Calu3 (cell line): ENCODE measurements around the gene VHLL. TPM values are rescaled to one million over a fixed set of nuclear protein-coding genes. Genes with fewer than 3 reads are reported as not detected.

Experiments used
- BruUV-seq: library from RNA; stranded (reverse); fragments of 400-500 nt; replicated peaks from 2 replicates; lab custom pipeline; 2021; lab: Mats Ljungman, UMichigan
- CTCF ChIA-PET: fragments of 300-600 bp; sonication (Branson Sonifier 250); formaldehyde crosslinking; loops from one replicate; lab custom pipeline; 2022; ENCODE audit warnings: antibody characterized with exemption; lab: Charles Lee
- DNase-seq: peaks from one replicate; pipeline ENCODE4 v3.0.0; 2022
- H3K27ac Mint-ChIP-seq: one replicate; pipeline ENCODE4 v1.8.0; 2022; ENCODE audit warnings: mixed read lengths; ENCODE audit not compliant: unreplicated experiment
- H3K27me3 Mint-ChIP-seq: one replicate; pipeline ENCODE4 v1.8.0; 2022; ENCODE audit warnings: mixed read lengths; ENCODE audit not compliant: unreplicated experiment
- H3K36me3 Mint-ChIP-seq: one replicate; pipeline ENCODE4 v1.8.0; 2022; ENCODE audit warnings: mild to moderate bottlenecking, moderate library complexity, mixed read lengths; ENCODE audit not compliant: insufficient read depth, unreplicated experiment
- H3K4me1 Mint-ChIP-seq: one replicate; pipeline ENCODE4 v1.8.0; 2022; ENCODE audit warnings: mild to moderate bottlenecking, low read depth, mixed read lengths; ENCODE audit not compliant: unreplicated experiment
- H3K4me3 Mint-ChIP-seq: one replicate; pipeline ENCODE4 v1.8.0; 2022; ENCODE audit warnings: mild to moderate bottlenecking, low read depth, moderate library complexity, mixed read lengths; ENCODE audit not compliant: unreplicated experiment
- H3K9me3 Mint-ChIP-seq: one replicate; pipeline ENCODE4 v1.8.0; 2022; ENCODE audit warnings: low read depth, mixed read lengths; ENCODE audit not compliant: unreplicated experiment
- CTCF ChIP-seq: fragments of 200-600 bp; IDR thresholded peaks from one replicate; pipeline ENCODE4 v1.8.0; 2022; ENCODE audit warnings: antibody characterized with exemption; ENCODE audit not compliant: unreplicated experiment
- intact Hi-C: fragments of 100-400 bp; cut with micrococcal nuclease; formaldehyde crosslinking; loops from one replicate; pipeline ENCODE4 v1.10.0; 2022; ENCODE audit not compliant: unreplicated experiment
- total RNA-seq: library from RNA; stranded (reverse); gene quantifications from 2 replicates; pipeline ENCODE4 v1.2.3, GENCODE V29; 2022

The VHLL gene
- total RNA-seq, 1 experiment from 2014 or later: 1.5 TPM

- H3K4me3 Mint-ChIP-seq: no peak overlapping the region
- H3K27me3 Mint-ChIP-seq: no peaks in the 10 kb centered on the region
- intact Hi-C loops: no loop called here
- H3K4me1 Mint-ChIP-seq: peaks cover 19% of the 10 kb centered on the region
- no TSS peak for BruUV-seq
- no peak for TF ChIP-seq CTCF
- no peaks in the 10 kb centered on the region for H3K9me3 Mint-ChIP-seq
- CTCF ChIA-PET: no interaction called here
- H3K36me3 Mint-ChIP-seq: peaks cover 45% of the 10 kb centered on the region
- no peak overlapping the region for H3K27ac Mint-ChIP-seq
- no peak for DNase-seq
Observed at GRCh38 chr1:156285437-156285836, 13.7 kb downstream of the VHLL start.

GRCh38 chr1:156284757-156285156 is 14.3 kb downstream of the VHLL start:
- CTCF ChIA-PET: interaction anchor here (0.5 to 1.4 kb wide), 4 partner anchors 12 to 57 kb away, joined by 3 to 4 read pairs (median 4); no protein-coding TSS in a partner anchor
- BruUV-seq: no TSS peak

GRCh38 chr1:156284112-156284511 is 15.0 kb downstream of the VHLL start, which contains the start of gene TMEM79:
TMEM79 (plus strand) TSS chr1:156284325; CDS start chr1:156285227, 902 bp downstream.
- CTCF ChIA-PET: interaction anchor here (0.5 to 1.7 kb wide), 8 partner anchors 12 to 138 kb away, joined by 3 to 4 read pairs (median 3); no protein-coding TSS in a partner anchor
- intact Hi-C loops: loop anchor here (5.0 kb wide), 2 partner anchors 53 to 218 kb away; partner anchors contain the start of genes CCT3, MEF2D and TSACC

More at GRCh38 chr1:156284757-156285156, 14.3 kb downstream of the VHLL start:
- H3K9me3 Mint-ChIP-seq: no peaks in the 10 kb centered on the region
- H3K36me3 Mint-ChIP-seq: peaks cover 45% of the 10 kb centered on the region
- DNase-seq: no peak
- peak overlapping the region; percentile 72 for H3K4me3 Mint-ChIP-seq
- peaks cover 19% of the 10 kb centered on the region for H3K4me1 Mint-ChIP-seq
- intact Hi-C loops: loop anchor here (5.0 kb wide), 2 partner anchors 53 to 218 kb away; partner anchors contain the start of genes CCT3, MEF2D and TSACC
- no peak overlapping the region for H3K27ac Mint-ChIP-seq
- TF ChIP-seq CTCF: no peak
- H3K27me3 Mint-ChIP-seq: no peaks in the 10 kb centered on the region

GRCh38 chr1:156283521-156283920 is 15.6 kb downstream of the VHLL start:
- DNase-seq: no peak
- Mint-ChIP-seq H3K4me3 (peak overlapping the region; percentile 72), H3K9me3 (no peaks in the 10 kb centered on the region), H3K27ac (peak overlapping the region; percentile 78), H3K36me3 (peaks cover 40% of the 10 kb centered on the region), H3K27me3 (no peaks in the 10 kb centered on the region), H3K4me1 (peaks cover 19% of the 10 kb centered on the region)
- intact Hi-C loops: loop anchor here (5.0 kb wide), 2 partner anchors 54 to 219 kb away; partner anchors contain the start of genes CCT3, MEF2D and TSACC
- TF ChIP-seq CTCF: no peak
- no TSS peak for BruUV-seq
- CTCF ChIA-PET: interaction anchor here (0.7 to 2.2 kb wide), 7 partner anchors 36 to 169 kb away, joined by 3 to 8 read pairs (median 3); partner anchors contain the start of gene LMNA

More at GRCh38 chr1:156284112-156284511, 15.0 kb downstream of the VHLL start, which contains the start of gene TMEM79:
- Mint-ChIP-seq H3K4me3 (peak within 1 kb of the TSS; percentile 72), H3K27me3 (no peaks in the 10 kb centered on the region), H3K9me3 (no peaks in the 10 kb centered on the region), H3K4me1 (peaks cover 19% of the 10 kb centered on the region), H3K27ac (peak within 1 kb of the TSS; percentile 78), H3K36me3 (peaks cover 45% of the 10 kb centered on the region)
- peak; percentile 74 for DNase-seq
- no peak for TF ChIP-seq CTCF
- no TSS peak for BruUV-seq
